Transverse colon (tissue), 3 donors: ENCODE data around the gene RXFP1.

ENCODE experiments used
- POLR2A ChIP-seq: fragments of 450-650 bp; IDR thresholded peaks from one replicate; pipeline ENCODE4 v1.6.1; 2016; ENCODE audit warnings: antibody characterized with exemption, mild to moderate bottlenecking, moderate library complexity
- TF ChIP-seq, protein P1 (sequence below), 5 experiments: fragments of 200-600 bp in 3 of 5; fragments of 450-650 bp in 2 of 5; sonication (generic) in 3 of 5; IDR thresholded peaks; 1 replicate in 2 of 5; 2 replicates in 3 of 5; pipeline ENCODE4 v1.5.1; 2016 to 2017; ENCODE audit warnings: antibody characterized with exemption in 5 of 5, inconsistent platforms in 3 of 5, mild to moderate bottlenecking in 2 of 5, moderate library complexity in 1 of 5

DNA sequence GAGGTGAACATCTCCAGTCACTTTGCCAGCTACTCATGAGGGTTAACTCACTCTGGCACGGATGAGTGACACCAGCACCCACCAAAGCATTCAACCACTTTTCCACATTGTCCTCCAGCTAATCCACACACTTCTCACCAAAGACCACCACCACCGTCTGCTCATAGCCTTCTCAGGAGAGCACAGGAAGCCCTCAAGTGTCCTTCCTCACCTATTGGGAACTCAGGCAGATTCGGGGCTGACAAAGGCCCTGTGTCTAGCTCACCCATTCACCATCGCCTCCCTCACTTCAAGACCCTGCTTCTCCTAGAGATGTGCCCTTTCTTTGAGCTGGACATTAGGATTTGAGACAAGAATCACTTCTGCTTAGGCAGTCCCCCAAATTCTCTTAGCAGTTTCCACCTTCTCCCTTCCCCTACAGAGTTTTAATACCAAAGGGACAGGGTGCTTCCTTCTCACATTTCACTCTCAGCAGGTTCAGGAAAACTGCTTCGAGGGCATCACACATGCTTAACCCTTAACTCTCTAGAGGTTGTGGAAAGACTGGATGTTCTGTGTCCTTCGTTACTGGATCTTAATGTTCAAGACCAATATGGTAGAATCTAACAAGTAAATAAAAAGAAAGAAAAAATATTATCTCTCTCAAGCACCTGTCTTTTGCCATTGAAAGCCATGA, 11.0 kb downstream of the RXFP1 start:
- TF ChIP-seq POLR2A = no peak
- TF ChIP-seq, protein P1, sequence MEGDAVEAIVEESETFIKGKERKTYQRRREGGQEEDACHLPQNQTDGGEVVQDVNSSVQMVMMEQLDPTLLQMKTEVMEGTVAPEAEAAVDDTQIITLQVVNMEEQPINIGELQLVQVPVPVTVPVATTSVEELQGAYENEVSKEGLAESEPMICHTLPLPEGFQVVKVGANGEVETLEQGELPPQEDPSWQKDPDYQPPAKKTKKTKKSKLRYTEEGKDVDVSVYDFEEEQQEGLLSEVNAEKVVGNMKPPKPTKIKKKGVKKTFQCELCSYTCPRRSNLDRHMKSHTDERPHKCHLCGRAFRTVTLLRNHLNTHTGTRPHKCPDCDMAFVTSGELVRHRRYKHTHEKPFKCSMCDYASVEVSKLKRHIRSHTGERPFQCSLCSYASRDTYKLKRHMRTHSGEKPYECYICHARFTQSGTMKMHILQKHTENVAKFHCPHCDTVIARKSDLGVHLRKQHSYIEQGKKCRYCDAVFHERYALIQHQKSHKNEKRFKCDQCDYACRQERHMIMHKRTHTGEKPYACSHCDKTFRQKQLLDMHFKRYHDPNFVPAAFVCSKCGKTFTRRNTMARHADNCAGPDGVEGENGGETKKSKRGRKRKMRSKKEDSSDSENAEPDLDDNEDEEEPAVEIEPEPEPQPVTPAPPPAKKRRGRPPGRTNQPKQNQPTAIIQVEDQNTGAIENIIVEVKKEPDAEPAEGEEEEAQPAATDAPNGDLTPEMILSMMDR (IDR thresholded peaks at IDR 0.05) = no peak
